H1 (cell line): ENCODE data around the gene FGR. TPM values are rescaled to one million over a fixed set of nuclear protein-coding genes. Genes with fewer than 3 reads are reported as not detected.

Source experiments
- ATF2 ChIP-seq: IDR thresholded peaks from 2 replicates; pipeline ENCODE4 v1.6.1; 2012; ENCODE audit warnings: low read length, inconsistent platforms
- CBX8 ChIP-seq: fragments of 300-800, 300-1000 bp; sonication (generic); IDR thresholded peaks from 2 replicates; pipeline ENCODE4 v1.7.1; 2016; ENCODE audit warnings: low read depth, low read length, borderline replicate concordance
- CHD7 ChIP-seq: fragments of 300-600 bp; sonication (generic); IDR thresholded peaks from 2 replicates; pipeline ENCODE4 v1.7.1; 2012; ENCODE audit warnings: low read length, moderate library complexity, mild to moderate bottlenecking, inconsistent platforms; ENCODE audit not compliant: insufficient replicate concordance
- GABPA ChIP-seq: IDR thresholded peaks from 2 replicates; pipeline ENCODE4 v1.6.1; 2011; ENCODE audit warnings: mild to moderate bottlenecking, low read length, moderate library complexity, borderline replicate concordance; ENCODE audit not compliant: insufficient read depth
- NRF1 ChIP-seq: IDR thresholded peaks from 2 replicates; pipeline ENCODE4 v1.6.1; 2011; ENCODE audit warnings: mild to moderate bottlenecking, low read depth, low read length, improper control_type of control experiment
- POLR2AphosphoS5 ChIP-seq: IDR thresholded peaks from 2 replicates; pipeline ENCODE4 v1.6.1; 2011; ENCODE audit warnings: low read depth, low read length
- RAD21 ChIP-seq, 2 experiments: IDR thresholded peaks in 1 of 2; conservative IDR thresholded peaks in 1 of 2; 2 replicates each; pipeline ENCODE4 v1.6.1; 2011; ENCODE audit warnings: low read depth in 2 of 2, low read length in 2 of 2, improper control_type of control experiment in 1 of 2, inconsistent platforms in 1 of 2, mild to moderate bottlenecking in 1 of 2, moderate library complexity in 1 of 2
- SP2 ChIP-seq: IDR thresholded peaks from 2 replicates; pipeline ENCODE4 v1.6.1; 2012; ENCODE audit warnings: mild to moderate bottlenecking, low read length, inconsistent platforms
- TAF7 ChIP-seq: optimal IDR thresholded peaks from 2 replicates; pipeline ENCODE3; 2011; ENCODE audit warnings: low read depth, mild to moderate bottlenecking, inconsistent platforms, low read length, moderate library complexity, borderline replicate concordance
- polyA plus RNA-seq, 7 experiments: library from polyadenylated mRNA; depleted of rRNA in 3 of 7; stranded (reverse) in 5 of 7; unstranded in 2 of 7; fragments of >200 nt in 5 of 7; fragments of 200-250 nt in 2 of 7; gene quantifications; 1 replicate in 5 of 7; 2 replicates in 1 of 7; 4 replicates in 1 of 7; pipeline versions ENCODE4 v1.2.1 to v1.2.3, GENCODE V29; 2011 to 2013; ENCODE audit warnings: missing spikeins in 2 of 7, mixed read lengths in 2 of 7
- total RNA-seq: library from RNA; stranded (reverse); fragmentation: NEBNext Ultra II Directional; extraction: Animal tissue kit (Norgen Biotek cat#: 25700); gene quantifications from 2 replicates; pipeline ENCODE4 v1.2.1, GENCODE V29; 2021

FGR gene
- total and polyA plus RNA-seq, 2 of the 8 experiments (the other 6 are each of a cell fraction or from before 2014, with no cell fraction given) = 0.22 to 0.95 TPM

- TF ChIP-seq CHD7 (no peak), RAD21 (IDR thresholded peaks at IDR 0.05 in 1 of 2, conservative IDR thresholded peaks at IDR 0.05 in 1 of 2; ENCODE audit: low read depth in 2 of 2, low read length in 2 of 2) (no peak), GABPA (no peak), NRF1 (no peak), SP2 (no peak), POLR2AphosphoS5 (no peak), CBX8 (no peak), ATF2 (no peak), TAF7 (no peak)
Measured at GRCh38 chr1:27630859-27631491, 4.0 kb downstream of the FGR start (continued).
